Adrenal gland (tissue), 12 donors: Measurements from ENCODE around the gene HTATIP2. TPM values are rescaled to one million over a fixed set of nuclear protein-coding genes. Genes with fewer than 3 reads are reported as not detected.

Experiments used
- DNase-seq, 7 donors: peaks; one replicate each; pipeline ENCODE4 v3.0.0-alpha.2; 2019 to 2020
- H3K27ac ChIP-seq, 5 donors: fragments of 200-600 bp; sonication (generic) in 4 of 5; 1 replicate in 3 of 5; 2 replicates in 2 of 5; pipeline versions ENCODE4 v1.5.1 to v1.8.0; 2016 to 2020; ENCODE audit warnings: mild to moderate bottlenecking in 1 of 5
- H3K27me3 ChIP-seq: fragments of 200-600 bp; 2 replicates; pipeline ENCODE4 v1.8.0; 2021
- H3K36me3 ChIP-seq, 2 donors: fragments of 200-600 bp; replicated peaks in 1 of 2; 1 replicate in 1 of 2; 2 replicates in 1 of 2; pipeline versions ENCODE4 v1.5.1 to v1.8.0; 2018 to 2022
- H3K4me1 ChIP-seq, 2 donors: fragments of 200-600 bp; replicated peaks in 1 of 2; 1 replicate in 1 of 2; 2 replicates in 1 of 2; pipeline versions ENCODE4 v1.5.1 to v1.8.0; 2018 to 2021
- H3K4me3 ChIP-seq, 4 donors: fragments of 200-600 bp; sonication (generic) in 3 of 4; one replicate each; pipeline ENCODE4 v1.5.1; 2016 to 2018
- H3K9me3 ChIP-seq, 3 donors: fragments of 200-600 bp; sonication (generic) in 1 of 3; replicated peaks in 1 of 3; 1 replicate in 2 of 3; 2 replicates in 1 of 3; pipeline versions ENCODE4 v1.5.1 to v1.8.0; 2016 to 2021
- POLR2A ChIP-seq, 2 donors: fragments of 450-650 bp; IDR thresholded peaks; one replicate each; pipeline ENCODE4 v1.6.1; 2017; ENCODE audit warnings: antibody characterized with exemption in 2 of 2, mild to moderate bottlenecking in 2 of 2, moderate library complexity in 1 of 2
- WGBS, 4 donors: extraction: QIAGEN DNeasy Blood & Tissue Kit in 2 of 4; methylation state at CpG; one replicate each; pipeline versions ENCODE4 v1.1.5 to v1.1.7; 2013 to 2017; 5-methylcytosine and 5-hydroxymethylcytosine counted together
- intact Hi-C, 2 donors: fragments of 100-400 bp; cut with DNase I; formaldehyde crosslinking; loops; one replicate each; pipeline versions ENCODE4 v1.14.1 to v1.15.0; 2022 to 2023
- polyA plus RNA-seq, 3 donors: library from polyadenylated mRNA; stranded (reverse); fragments of 200-250 nt in 2 of 3; fragments of 350-450 nt in 1 of 3; fragmentation: Illumina TruSeq in 1 of 3; extraction: RNeasy Lipid Tissue Mini Kit (QIAGEN cat#74804) in 1 of 3; gene quantifications; one replicate each; pipeline ENCODE4 v1.2.3, GENCODE V29; 2013 to 2014
- total RNA-seq, 9 donors: library from RNA; depleted of rRNA in 4 of 9; stranded (reverse); fragments of >200 nt in 4 of 9; fragments of 120-200 nt in 1 of 9; fragmentation: NEBNext Ultra II Directional in 1 of 9; extraction: Animal tissue kit (Norgen Biotek cat#: 25700) in 1 of 9; gene quantifications; one replicate each; pipeline versions ENCODE4 v1.1.0 to v1.2.4, GENCODE V29; 2013 to 2023
- TF ChIP-seq, protein P1 (sequence below), 6 experiments: fragments of 450-650 bp in 4 of 6; fragments of 200-600 bp in 2 of 6; sonication (generic) in 1 of 6; IDR thresholded peaks; 1 replicate in 5 of 6; 2 replicates in 1 of 6; pipeline versions ENCODE4 v1.5.1 to v1.8.0; 2016 to 2021; ENCODE audit warnings: antibody characterized with exemption in 6 of 6, mild to moderate bottlenecking in 2 of 6, moderate library complexity in 1 of 6
- donor health status: healthy with polysubstance abuse.
- donor health status: Bipolar disorder and iron deficiency.
- donor health status: DM: yes; HTN: yes; CAD: no.
- donor health status: DM: no; HTN: no; CAD: no.
- donor health status: DM: no; HTN: no; CAD: no.
- donor health status: DM: yes; HTN: yes; CAD: no.

HTATIP2 gene
- total and polyA plus RNA-seq, 12 donors, result 33.1 to 195 (median 78.9) TPM

DNA sequence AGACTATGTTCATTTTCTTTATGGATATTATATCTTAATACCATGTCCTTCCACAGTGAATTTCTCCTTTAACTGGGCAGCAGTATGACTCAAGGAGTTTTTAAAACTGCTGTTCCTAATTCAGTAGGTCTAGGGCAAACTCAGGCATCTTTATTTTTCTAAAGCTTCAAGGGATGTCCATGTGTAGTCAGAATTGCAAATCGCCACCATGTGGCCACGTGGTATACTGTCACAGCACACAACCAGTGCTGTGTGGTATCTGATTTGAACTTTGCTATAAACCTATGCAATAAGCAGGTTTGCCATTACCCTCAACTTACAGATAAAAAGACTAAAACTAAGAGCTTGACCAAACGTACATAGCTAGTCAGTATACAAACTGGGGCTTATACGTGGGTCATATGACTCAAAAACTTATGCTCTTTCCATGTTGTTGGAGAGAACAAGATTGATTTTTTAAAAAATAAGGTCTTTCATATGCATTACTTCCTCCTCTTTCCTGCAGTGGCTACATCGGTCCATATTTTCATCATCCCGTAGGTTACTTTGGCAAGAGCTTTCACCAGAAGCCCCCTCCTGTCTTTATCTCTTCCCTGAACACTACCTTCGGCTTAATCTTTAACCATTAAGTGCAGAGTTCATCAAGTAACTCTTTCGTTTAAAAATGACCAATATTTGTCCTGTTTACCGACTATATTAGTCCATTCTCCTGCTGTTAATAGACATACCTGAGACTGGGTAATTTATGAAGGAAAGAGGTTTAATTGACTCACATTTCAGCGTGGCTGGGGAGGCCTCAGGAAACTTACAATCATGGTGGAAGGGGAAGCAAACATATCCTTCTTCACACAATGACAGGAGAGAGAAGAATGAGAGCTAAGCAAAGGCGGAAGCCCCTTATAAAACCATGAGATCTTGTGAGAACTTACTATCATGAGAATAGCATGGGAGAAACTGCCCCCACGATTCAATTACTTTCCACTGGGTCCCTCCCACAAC, 8.0 kb upstream of the HTATIP2 start:
- Histone ChIP-seq H3K27ac (no peak overlapping the region), H3K4me1 (peaks cover 0 to 4% of the 10 kb centered on the region in 2 donors), H3K4me3 (no peak overlapping the region), H3K9me3 (no peaks in the 10 kb centered on the region), H3K27me3 (no peaks in the 10 kb centered on the region), H3K36me3 (no peaks in the 10 kb centered on the region)
- TF ChIP-seq, protein P1, sequence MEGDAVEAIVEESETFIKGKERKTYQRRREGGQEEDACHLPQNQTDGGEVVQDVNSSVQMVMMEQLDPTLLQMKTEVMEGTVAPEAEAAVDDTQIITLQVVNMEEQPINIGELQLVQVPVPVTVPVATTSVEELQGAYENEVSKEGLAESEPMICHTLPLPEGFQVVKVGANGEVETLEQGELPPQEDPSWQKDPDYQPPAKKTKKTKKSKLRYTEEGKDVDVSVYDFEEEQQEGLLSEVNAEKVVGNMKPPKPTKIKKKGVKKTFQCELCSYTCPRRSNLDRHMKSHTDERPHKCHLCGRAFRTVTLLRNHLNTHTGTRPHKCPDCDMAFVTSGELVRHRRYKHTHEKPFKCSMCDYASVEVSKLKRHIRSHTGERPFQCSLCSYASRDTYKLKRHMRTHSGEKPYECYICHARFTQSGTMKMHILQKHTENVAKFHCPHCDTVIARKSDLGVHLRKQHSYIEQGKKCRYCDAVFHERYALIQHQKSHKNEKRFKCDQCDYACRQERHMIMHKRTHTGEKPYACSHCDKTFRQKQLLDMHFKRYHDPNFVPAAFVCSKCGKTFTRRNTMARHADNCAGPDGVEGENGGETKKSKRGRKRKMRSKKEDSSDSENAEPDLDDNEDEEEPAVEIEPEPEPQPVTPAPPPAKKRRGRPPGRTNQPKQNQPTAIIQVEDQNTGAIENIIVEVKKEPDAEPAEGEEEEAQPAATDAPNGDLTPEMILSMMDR (IDR thresholded peaks at IDR 0.05), result peak; percentile 36 to 63 (median 54)
- no peak for TF ChIP-seq POLR2A (IDR thresholded peaks at IDR 0.05)
- DNase-seq, result peak in 3 of 7 donors; percentile 53 to 66 (median 54)
- intact Hi-C loops, result loop anchor here (10.0 kb wide), 2 partner anchors 221 to 401 kb away; no protein-coding TSS in a partner anchor
- 46 to 51% (median 48%) methylated on average over 11 to 12 of the region's 12 CpGs for WGBS, 4 donors

DNA sequence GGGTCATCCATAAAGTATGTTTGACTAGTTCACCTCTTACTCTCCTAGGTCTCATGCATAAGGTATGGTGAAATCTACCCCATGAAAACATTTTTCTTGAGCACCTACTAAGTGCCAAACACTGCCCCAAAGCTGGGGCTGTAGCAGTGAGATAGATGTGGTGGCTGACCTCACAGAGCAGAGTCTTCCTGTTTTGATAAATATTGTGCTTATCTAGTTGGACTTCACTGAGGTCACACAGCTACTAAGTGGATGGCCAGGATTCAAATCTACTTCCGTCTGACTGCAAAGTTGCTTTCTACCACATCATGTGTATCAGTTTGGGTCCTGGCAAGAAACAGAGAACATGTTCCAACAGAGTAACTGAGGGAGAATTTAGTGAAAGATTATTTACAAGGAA, 6.4 kb upstream of the HTATIP2 start:
- H3K9me3 ChIP-seq, result no peaks in the 10 kb centered on the region
- no peak overlapping the region for H3K27ac ChIP-seq
- TF ChIP-seq, protein P1 (IDR thresholded peaks at IDR 0.05), result no peak
- TF ChIP-seq POLR2A (IDR thresholded peaks at IDR 0.05), result no peak
- no peaks in the 10 kb centered on the region for H3K27me3 ChIP-seq
- H3K4me3 ChIP-seq, result no peak overlapping the region
- WGBS, 4 donors, result 18 to 28% (median 22%) methylated on average over 1 of the region's 1 CpG
- DNase-seq, result no peak
- H3K4me1 ChIP-seq, result peaks cover 0 to 9% of the 10 kb centered on the region in 2 donors
- no peaks in the 10 kb centered on the region for H3K36me3 ChIP-seq
- intact Hi-C loops, result loop anchor here (10.0 kb wide), 2 partner anchors 222 to 402 kb away; no protein-coding TSS in a partner anchor

DNA sequence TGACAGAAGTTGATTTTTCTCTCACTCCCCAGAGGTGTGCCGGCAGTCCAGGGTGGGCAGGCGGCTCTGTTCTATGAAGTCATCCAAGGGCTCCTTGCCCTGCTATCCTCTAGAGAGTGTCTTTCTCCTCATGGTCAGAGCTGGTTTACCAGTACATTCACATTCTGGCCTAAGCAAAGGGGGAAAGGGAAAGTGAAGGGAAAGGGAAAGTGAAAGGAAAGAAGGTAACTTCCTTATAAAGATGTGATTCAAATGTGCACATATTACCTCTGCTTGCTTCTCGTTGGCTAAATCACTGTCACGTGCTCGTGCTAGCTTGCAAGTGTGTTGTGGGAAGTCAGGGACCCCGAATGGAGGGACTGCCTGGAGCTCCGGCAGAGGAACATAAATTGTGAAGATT, 2.9 kb upstream of the HTATIP2 start:
- Histone ChIP-seq H3K36me3 (no peaks in the 10 kb centered on the region), H3K9me3 (no peaks in the 10 kb centered on the region), H3K4me3 (peak overlapping the region in 2 of 4 donors; percentile 10 to 49), H3K27me3 (no peaks in the 10 kb centered on the region), H3K4me1 (peaks cover 4 to 22% of the 10 kb centered on the region in 2 donors), H3K27ac (peak overlapping the region in 2 of 5 donors; percentile 65 to 73)
- intact Hi-C loops, result no loop called here
- DNase-seq, result peak in 4 of 7 donors; percentile 31 to 53 (median 48)
- no peak for TF ChIP-seq POLR2A (IDR thresholded peaks at IDR 0.05)
- TF ChIP-seq, protein P1 (IDR thresholded peaks at IDR 0.05), result no peak
- WGBS, 4 donors, result 37 to 67% (median 48%) methylated on average over 7 of the region's 7 CpGs

DNA sequence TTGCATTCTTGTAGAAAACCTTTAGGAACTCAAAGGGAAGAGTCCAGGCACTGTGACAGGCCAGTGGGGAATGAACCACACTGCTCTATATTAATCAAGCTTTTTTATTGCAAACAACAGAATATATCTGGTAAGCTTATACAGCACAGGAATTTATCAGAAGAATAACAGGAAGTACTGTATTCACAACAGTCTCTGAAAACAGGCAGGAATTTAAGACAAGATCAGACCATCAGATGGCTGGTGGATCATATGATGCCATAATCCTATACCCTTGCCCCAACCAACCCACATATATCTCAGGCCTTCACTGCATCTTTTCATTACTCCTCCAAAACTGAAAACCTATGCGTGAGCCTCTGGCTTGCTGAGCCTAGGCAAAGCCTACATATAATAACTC, 1.0 kb upstream of the HTATIP2 start:
- no peak overlapping the region for H3K27ac ChIP-seq
- 0 to 50% (median 2%) methylated on average over 1 of the region's 1 CpG for WGBS, 4 donors
- intact Hi-C loops, result no loop called here
- no peak for DNase-seq
- H3K4me3 ChIP-seq, result no peak overlapping the region
- H3K27me3 ChIP-seq, result no peaks in the 10 kb centered on the region
- TF ChIP-seq, protein P1 (IDR thresholded peaks at IDR 0.05), result no peak
- no peaks in the 10 kb centered on the region for H3K36me3 ChIP-seq
- no peaks in the 10 kb centered on the region for H3K9me3 ChIP-seq
- H3K4me1 ChIP-seq, result peaks cover 11 to 37% of the 10 kb centered on the region in 2 donors
